ENCODE measurements around the gene G6PC2.

DNA sequence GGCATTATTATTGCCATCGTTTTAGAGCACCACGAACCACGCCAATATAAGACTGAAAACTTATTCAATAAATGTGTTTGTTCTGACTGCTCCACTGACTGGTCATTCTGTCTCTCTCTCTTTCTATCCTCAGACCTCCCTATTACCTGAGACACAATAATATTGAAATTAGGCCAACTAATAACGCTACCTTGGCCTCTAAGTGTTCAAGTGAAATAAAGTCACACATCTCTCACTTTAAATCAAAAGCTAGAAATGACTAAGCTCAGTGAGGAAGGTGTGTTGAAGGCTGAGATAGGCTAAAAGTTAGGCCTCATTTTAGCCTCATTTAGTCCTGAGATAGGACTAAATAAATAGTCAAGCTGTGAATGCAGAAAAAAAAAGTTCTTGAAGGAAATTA lies 38.8 kb downstream of the G6PC2 start:
- TF ChIP-seq, protein P1, sequence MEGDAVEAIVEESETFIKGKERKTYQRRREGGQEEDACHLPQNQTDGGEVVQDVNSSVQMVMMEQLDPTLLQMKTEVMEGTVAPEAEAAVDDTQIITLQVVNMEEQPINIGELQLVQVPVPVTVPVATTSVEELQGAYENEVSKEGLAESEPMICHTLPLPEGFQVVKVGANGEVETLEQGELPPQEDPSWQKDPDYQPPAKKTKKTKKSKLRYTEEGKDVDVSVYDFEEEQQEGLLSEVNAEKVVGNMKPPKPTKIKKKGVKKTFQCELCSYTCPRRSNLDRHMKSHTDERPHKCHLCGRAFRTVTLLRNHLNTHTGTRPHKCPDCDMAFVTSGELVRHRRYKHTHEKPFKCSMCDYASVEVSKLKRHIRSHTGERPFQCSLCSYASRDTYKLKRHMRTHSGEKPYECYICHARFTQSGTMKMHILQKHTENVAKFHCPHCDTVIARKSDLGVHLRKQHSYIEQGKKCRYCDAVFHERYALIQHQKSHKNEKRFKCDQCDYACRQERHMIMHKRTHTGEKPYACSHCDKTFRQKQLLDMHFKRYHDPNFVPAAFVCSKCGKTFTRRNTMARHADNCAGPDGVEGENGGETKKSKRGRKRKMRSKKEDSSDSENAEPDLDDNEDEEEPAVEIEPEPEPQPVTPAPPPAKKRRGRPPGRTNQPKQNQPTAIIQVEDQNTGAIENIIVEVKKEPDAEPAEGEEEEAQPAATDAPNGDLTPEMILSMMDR (conservative IDR thresholded peaks at IDR 0.05; ENCODE audit: low read length), result no peak
- TF ChIP-seq EZH2phosphoT487 (IDR thresholded peaks at IDR 0.05; ENCODE audit: borderline replicate concordance, low read depth, low read length), result no peak
